HepG2 (cell line): ENCODE results near the gene NOTO. TPM values are rescaled to one million over a fixed set of nuclear protein-coding genes. Genes with fewer than 3 reads are reported as not detected.

ENCODE experiments used
- CREBL2 ChIP-seq: sonication (generic); formaldehyde crosslinking; IDR thresholded peaks from 2 replicates; pipeline ENCODE4 v1.8.1; 2023; ENCODE audit warnings: missing genetic modification reagents, mild to moderate bottlenecking, borderline replicate concordance
- GFI1 ChIP-seq: sonication (generic); formaldehyde crosslinking; IDR thresholded peaks from 2 replicates; pipeline ENCODE4 v1.5.0; 2020; ENCODE audit warnings: missing genetic modification reagents, mild to moderate bottlenecking, borderline replicate concordance
- HDAC1 ChIP-seq: sonication (generic); formaldehyde crosslinking; IDR thresholded peaks from 2 replicates; pipeline ENCODE4 v1.5.1; 2020; ENCODE audit warnings: mild to moderate bottlenecking, missing genetic modification reagents
- HDAC6 ChIP-seq: fragments of 200-600 bp; sonication (generic); IDR thresholded peaks from 2 replicates; pipeline ENCODE4 v1.7.0; 2017; ENCODE audit warnings: mild to moderate bottlenecking, antibody characterized with exemption, low read length, low read depth
- HNRNPK ChIP-seq: fragments of 200-400 bp; formaldehyde crosslinking; IDR thresholded peaks from 2 replicates; pipeline ENCODE4 v1.6.1; 2018; ENCODE audit warnings: low read length, low read depth, moderate library complexity, mild to moderate bottlenecking; ENCODE audit not compliant: poor library complexity, severe bottlenecking
- HOXA5 ChIP-seq: sonication (generic); formaldehyde crosslinking; IDR thresholded peaks from 2 replicates; pipeline ENCODE4 v1.4.0; 2020; ENCODE audit warnings: missing genetic modification reagents
- MZF1 ChIP-seq: sonication (generic); formaldehyde crosslinking; IDR thresholded peaks from 2 replicates; pipeline ENCODE4 v1.8.1; 2023; ENCODE audit warnings: mild to moderate bottlenecking, missing genetic modification reagents, borderline replicate concordance
- PRPF4 ChIP-seq: fragments of 200-400 bp; formaldehyde crosslinking; IDR thresholded peaks from 2 replicates; pipeline ENCODE4 v1.6.1; 2016; ENCODE audit warnings: low read length, low read depth; ENCODE audit not compliant: poor library complexity, severe bottlenecking
- ZNF234 ChIP-seq: sonication (generic); formaldehyde crosslinking; conservative IDR thresholded peaks from 2 replicates; pipeline ENCODE4 v1.5.1; 2020; ENCODE audit warnings: mild to moderate bottlenecking, missing genetic modification reagents
- ZNF878 ChIP-seq: sonication (generic); formaldehyde crosslinking; IDR thresholded peaks from 2 replicates; pipeline ENCODE4 v1.8.1; 2023; ENCODE audit warnings: mild to moderate bottlenecking, missing genetic modification reagents, moderate library complexity
- polyA plus RNA-seq, 8 experiments: library from polyadenylated mRNA; depleted of rRNA in 3 of 8; stranded (reverse) in 7 of 8; unstranded in 1 of 8; fragments of >200 nt; fragmentation: Illumina TruSeq in 4 of 8; extraction: Trizol in 4 of 8; gene quantifications; 2 replicates each; pipeline versions ENCODE4 v1.2.1 to v1.2.3, GENCODE V29; 2011 to 2016; ENCODE audit warnings: low read depth in 4 of 8, missing spikeins in 1 of 8, mixed read lengths in 1 of 8; ENCODE audit not compliant: insufficient read depth in 1 of 8
- total RNA-seq, 5 experiments: library from RNA; depleted of rRNA; stranded (reverse); fragments of >200 nt; fragmentation: Illumina TruSeq; extraction: Trizol; gene quantifications; 2 replicates each; pipeline ENCODE4 v1.2.3, GENCODE V29; 2016; ENCODE audit warnings: low read depth in 1 of 5
- TF ChIP-seq, protein P1 (sequence below): sonication (generic); formaldehyde crosslinking; IDR thresholded peaks from 2 replicates; pipeline ENCODE4 v1.5.1; 2020; ENCODE audit warnings: mild to moderate bottlenecking, missing genetic modification reagents, moderate library complexity
- TF ChIP-seq, protein P2 (sequence below): sonication (generic); formaldehyde crosslinking; IDR thresholded peaks from 2 replicates; pipeline ENCODE4 v1.9.0; 2021; ENCODE audit warnings: missing genetic modification reagents, mild to moderate bottlenecking, borderline replicate concordance
- TF ChIP-seq, protein P3 (sequence below), 2 experiments: IDR thresholded peaks; 2 replicates each; pipeline ENCODE4 v1.6.1; 2011 to 2012; ENCODE audit warnings: low read length in 2 of 2, borderline replicate concordance in 1 of 2, low read depth in 1 of 2, mild to moderate bottlenecking in 1 of 2, moderate library complexity in 1 of 2
- TF ChIP-seq, protein P4 (sequence below): IDR thresholded peaks from 2 replicates; pipeline ENCODE4 v1.6.1; 2016; ENCODE audit warnings: low read depth

Gene NOTO
- total and polyA plus RNA-seq, 2 of the 13 experiments (the other 11 are each of a cell fraction or from before 2014, with no cell fraction given), result not detected

GRCh38 chr2:73176205-73176880 is 26.0 kb upstream of the NOTO start (continued):
- TF ChIP-seq PRPF4 (no peak), CREBL2 (CRISPR knock-in tag) (0 out of 2 replicates have a peak, but pooled peaks have one; percentile 11), HDAC1 (CRISPR knock-in tag) (peak; percentile 11; the same call in 1 of the 2 replicates), GFI1 (CRISPR knock-in tag) (0 out of 2 replicates have a peak, but pooled peaks have one; percentile 30), HNRNPK (no peak), HOXA5 (CRISPR knock-in tag) (0 out of 2 replicates have a peak, but pooled peaks have one; percentile 12), ZNF234 (CRISPR knock-in tag) (no peak), HDAC6 (no peak), ZNF878 (CRISPR knock-in tag) (no peak), MZF1 (CRISPR knock-in tag) (no peak)
- TF ChIP-seq, protein P1, sequence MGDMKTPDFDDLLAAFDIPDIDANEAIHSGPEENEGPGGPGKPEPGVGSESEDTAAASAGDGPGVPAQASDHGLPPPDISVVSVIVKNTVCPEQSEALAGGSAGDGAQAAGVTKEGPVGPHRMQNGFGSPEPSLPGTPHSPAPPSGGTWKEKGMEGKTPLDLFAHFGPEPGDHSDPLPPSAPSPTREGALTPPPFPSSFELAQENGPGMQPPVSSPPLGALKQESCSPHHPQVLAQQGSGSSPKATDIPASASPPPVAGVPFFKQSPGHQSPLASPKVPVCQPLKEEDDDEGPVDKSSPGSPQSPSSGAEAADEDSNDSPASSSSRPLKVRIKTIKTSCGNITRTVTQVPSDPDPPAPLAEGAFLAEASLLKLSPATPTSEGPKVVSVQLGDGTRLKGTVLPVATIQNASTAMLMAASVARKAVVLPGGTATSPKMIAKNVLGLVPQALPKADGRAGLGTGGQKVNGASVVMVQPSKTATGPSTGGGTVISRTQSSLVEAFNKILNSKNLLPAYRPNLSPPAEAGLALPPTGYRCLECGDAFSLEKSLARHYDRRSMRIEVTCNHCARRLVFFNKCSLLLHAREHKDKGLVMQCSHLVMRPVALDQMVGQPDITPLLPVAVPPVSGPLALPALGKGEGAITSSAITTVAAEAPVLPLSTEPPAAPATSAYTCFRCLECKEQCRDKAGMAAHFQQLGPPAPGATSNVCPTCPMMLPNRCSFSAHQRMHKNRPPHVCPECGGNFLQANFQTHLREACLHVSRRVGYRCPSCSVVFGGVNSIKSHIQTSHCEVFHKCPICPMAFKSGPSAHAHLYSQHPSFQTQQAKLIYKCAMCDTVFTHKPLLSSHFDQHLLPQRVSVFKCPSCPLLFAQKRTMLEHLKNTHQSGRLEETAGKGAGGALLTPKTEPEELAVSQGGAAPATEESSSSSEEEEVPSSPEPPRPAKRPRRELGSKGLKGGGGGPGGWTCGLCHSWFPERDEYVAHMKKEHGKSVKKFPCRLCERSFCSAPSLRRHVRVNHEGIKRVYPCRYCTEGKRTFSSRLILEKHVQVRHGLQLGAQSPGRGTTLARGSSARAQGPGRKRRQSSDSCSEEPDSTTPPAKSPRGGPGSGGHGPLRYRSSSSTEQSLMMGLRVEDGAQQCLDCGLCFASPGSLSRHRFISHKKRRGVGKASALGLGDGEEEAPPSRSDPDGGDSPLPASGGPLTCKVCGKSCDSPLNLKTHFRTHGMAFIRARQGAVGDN (CRISPR knock-in tag), result peak; percentile 3; the same call in 1 of the 2 replicates
- TF ChIP-seq, protein P2, sequence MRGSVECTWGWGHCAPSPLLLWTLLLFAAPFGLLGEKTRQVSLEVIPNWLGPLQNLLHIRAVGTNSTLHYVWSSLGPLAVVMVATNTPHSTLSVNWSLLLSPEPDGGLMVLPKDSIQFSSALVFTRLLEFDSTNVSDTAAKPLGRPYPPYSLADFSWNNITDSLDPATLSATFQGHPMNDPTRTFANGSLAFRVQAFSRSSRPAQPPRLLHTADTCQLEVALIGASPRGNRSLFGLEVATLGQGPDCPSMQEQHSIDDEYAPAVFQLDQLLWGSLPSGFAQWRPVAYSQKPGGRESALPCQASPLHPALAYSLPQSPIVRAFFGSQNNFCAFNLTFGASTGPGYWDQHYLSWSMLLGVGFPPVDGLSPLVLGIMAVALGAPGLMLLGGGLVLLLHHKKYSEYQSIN (CRISPR knock-in tag), result no peak
- TF ChIP-seq, protein P3, sequence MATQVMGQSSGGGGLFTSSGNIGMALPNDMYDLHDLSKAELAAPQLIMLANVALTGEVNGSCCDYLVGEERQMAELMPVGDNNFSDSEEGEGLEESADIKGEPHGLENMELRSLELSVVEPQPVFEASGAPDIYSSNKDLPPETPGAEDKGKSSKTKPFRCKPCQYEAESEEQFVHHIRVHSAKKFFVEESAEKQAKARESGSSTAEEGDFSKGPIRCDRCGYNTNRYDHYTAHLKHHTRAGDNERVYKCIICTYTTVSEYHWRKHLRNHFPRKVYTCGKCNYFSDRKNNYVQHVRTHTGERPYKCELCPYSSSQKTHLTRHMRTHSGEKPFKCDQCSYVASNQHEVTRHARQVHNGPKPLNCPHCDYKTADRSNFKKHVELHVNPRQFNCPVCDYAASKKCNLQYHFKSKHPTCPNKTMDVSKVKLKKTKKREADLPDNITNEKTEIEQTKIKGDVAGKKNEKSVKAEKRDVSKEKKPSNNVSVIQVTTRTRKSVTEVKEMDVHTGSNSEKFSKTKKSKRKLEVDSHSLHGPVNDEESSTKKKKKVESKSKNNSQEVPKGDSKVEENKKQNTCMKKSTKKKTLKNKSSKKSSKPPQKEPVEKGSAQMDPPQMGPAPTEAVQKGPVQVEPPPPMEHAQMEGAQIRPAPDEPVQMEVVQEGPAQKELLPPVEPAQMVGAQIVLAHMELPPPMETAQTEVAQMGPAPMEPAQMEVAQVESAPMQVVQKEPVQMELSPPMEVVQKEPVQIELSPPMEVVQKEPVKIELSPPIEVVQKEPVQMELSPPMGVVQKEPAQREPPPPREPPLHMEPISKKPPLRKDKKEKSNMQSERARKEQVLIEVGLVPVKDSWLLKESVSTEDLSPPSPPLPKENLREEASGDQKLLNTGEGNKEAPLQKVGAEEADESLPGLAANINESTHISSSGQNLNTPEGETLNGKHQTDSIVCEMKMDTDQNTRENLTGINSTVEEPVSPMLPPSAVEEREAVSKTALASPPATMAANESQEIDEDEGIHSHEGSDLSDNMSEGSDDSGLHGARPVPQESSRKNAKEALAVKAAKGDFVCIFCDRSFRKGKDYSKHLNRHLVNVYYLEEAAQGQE (IDR thresholded peaks at IDR 0.05; ENCODE audit: borderline replicate concordance in 1 of 2, low read depth in 1 of 2, low read length in 2 of 2), result no peak
- TF ChIP-seq, protein P4, sequence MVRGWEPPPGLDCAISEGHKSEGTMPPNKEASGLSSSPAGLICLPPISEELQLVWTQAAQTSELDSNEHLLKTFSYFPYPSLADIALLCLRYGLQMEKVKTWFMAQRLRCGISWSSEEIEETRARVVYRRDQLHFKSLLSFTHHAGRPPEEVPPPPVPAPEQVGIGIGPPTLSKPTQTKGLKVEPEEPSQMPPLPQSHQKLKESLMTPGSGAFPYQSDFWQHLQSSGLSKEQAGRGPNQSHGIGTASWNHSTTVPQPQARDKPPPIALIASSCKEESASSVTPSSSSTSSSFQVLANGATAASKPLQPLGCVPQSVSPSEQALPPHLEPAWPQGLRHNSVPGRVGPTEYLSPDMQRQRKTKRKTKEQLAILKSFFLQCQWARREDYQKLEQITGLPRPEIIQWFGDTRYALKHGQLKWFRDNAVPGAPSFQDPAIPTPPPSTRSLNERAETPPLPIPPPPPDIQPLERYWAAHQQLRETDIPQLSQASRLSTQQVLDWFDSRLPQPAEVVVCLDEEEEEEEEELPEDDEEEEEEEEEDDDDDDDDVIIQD (CRISPR knock-in tag), result no peak
